SU-DHL-6 (cell line): ENCODE results near the gene MYL6B.

Experiments
- EZH2phosphoT487 ChIP-seq: fragments of 200-600 bp; sonication (generic), shearing (Covaris generic); conservative IDR thresholded peaks from 2 replicates; pipeline ENCODE4 v1.6.1; 2018; ENCODE audit warnings: mild to moderate bottlenecking, antibody characterized with exemption, low read length, moderate library complexity, mixed read lengths
- TF ChIP-seq, protein P1 (sequence below): fragments of 200-600 bp; sonication (generic); IDR thresholded peaks from one replicate; pipeline ENCODE4 v1.5.1; 2017; ENCODE audit warnings: antibody characterized with exemption, mild to moderate bottlenecking, low read length, moderate library complexity; ENCODE audit not compliant: insufficient read depth, poor library complexity, severe bottlenecking

DNA sequence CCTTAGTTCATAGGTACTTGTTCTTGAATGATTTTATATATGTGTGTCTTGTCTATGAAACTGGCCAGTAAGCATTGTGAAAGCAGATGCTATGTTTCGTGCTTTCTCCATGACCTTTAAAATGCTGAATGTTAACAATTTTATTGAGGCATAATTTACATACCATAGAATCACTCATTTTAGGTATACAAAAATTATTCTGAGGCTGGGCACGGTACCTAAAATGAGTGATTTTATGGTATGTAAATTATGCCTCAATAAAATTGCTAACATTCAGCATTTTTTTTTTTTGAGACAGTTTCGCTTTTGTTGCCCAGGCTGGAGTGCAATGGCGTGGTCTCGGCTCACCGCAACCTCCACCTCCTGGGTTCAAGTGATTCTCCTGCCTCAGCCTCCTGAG is 17.5 kb upstream of the MYL6B start:
- TF ChIP-seq, protein P1, sequence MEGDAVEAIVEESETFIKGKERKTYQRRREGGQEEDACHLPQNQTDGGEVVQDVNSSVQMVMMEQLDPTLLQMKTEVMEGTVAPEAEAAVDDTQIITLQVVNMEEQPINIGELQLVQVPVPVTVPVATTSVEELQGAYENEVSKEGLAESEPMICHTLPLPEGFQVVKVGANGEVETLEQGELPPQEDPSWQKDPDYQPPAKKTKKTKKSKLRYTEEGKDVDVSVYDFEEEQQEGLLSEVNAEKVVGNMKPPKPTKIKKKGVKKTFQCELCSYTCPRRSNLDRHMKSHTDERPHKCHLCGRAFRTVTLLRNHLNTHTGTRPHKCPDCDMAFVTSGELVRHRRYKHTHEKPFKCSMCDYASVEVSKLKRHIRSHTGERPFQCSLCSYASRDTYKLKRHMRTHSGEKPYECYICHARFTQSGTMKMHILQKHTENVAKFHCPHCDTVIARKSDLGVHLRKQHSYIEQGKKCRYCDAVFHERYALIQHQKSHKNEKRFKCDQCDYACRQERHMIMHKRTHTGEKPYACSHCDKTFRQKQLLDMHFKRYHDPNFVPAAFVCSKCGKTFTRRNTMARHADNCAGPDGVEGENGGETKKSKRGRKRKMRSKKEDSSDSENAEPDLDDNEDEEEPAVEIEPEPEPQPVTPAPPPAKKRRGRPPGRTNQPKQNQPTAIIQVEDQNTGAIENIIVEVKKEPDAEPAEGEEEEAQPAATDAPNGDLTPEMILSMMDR: no peak
- TF ChIP-seq EZH2phosphoT487: no peak
